Osteocyte (in vitro differentiated cells): ENCODE results near the gene MAGEA6. TPM values are rescaled to one million over a fixed set of nuclear protein-coding genes. Genes with fewer than 3 reads are reported as not detected.
"Not testable (repeated sequence)": the region's sequence is repeated elsewhere in the genome, so short reads cannot be mapped to it uniquely, and the experiment has no call there.

Source experiments
- DNase-seq: peaks from one replicate; pipeline ENCODE4 v3.0.0; 2021; ENCODE audit warnings: mixed read lengths; ENCODE audit not compliant: unreplicated experiment; ENCODE audit errors: extremely low spot score
- H3K27ac Mint-ChIP-seq: one replicate; pipeline ENCODE4 v1.8.0; 2021; ENCODE audit warnings: mild to moderate bottlenecking, mixed read lengths; ENCODE audit not compliant: unreplicated experiment
- H3K27me3 Mint-ChIP-seq: one replicate; pipeline ENCODE4 v1.8.0; 2021; ENCODE audit warnings: mixed read lengths; ENCODE audit not compliant: unreplicated experiment
- H3K36me3 Mint-ChIP-seq: one replicate; pipeline ENCODE4 v1.8.0; 2021; ENCODE audit warnings: mixed read lengths; ENCODE audit not compliant: unreplicated experiment
- H3K4me1 Mint-ChIP-seq: one replicate; pipeline ENCODE4 v1.8.0; 2021; ENCODE audit warnings: mixed read lengths; ENCODE audit not compliant: unreplicated experiment
- H3K4me3 Mint-ChIP-seq: one replicate; pipeline ENCODE4 v1.8.0; 2021; ENCODE audit warnings: mild to moderate bottlenecking, moderate library complexity, mixed read lengths; ENCODE audit not compliant: unreplicated experiment
- H3K9me3 Mint-ChIP-seq: one replicate; pipeline ENCODE4 v1.8.0; 2021; ENCODE audit warnings: mixed read lengths; ENCODE audit not compliant: unreplicated experiment
- CTCF ChIP-seq: fragments of 200-600 bp; sonication (generic); IDR thresholded peaks from 2 replicates; pipeline ENCODE4 v1.5.0; 2021; ENCODE audit warnings: antibody characterized with exemption, mild to moderate bottlenecking, moderate library complexity
- total RNA-seq: library from RNA; stranded (reverse); gene quantifications from 2 replicates; pipeline ENCODE4 v1.2.1, GENCODE V29; 2021

Gene MAGEA6
- total RNA-seq, 1 donor from 2014 or later: not detected

GRCh38 chrX:152754871-152755270 lies 14.6 kb downstream of the MAGEA6 start:
- H3K9me3 Mint-ChIP-seq, H3K36me3 Mint-ChIP-seq, H3K4me1 Mint-ChIP-seq, DNase-seq, H3K27ac Mint-ChIP-seq, H3K27me3 Mint-ChIP-seq, H3K4me3 Mint-ChIP-seq: not testable (repeated sequence)

GRCh38 chrX:152753686-152754650 lies 15.5 kb downstream of the MAGEA6 start, which contains the start of gene MAGEA2:
Gene MAGEA2, minus strand, starts transcription at chrX:152753842. Its CDS starts 2,479 bp downstream, at chrX:152751363.
- H3K36me3 Mint-ChIP-seq, H3K4me1 Mint-ChIP-seq, H3K27me3 Mint-ChIP-seq, H3K4me3 Mint-ChIP-seq, H3K27ac Mint-ChIP-seq, DNase-seq, H3K9me3 Mint-ChIP-seq: not testable (repeated sequence)

GRCh38 chrX:152738560-152738959 lies 30.9 kb downstream of the MAGEA6 start:
- Mint-ChIP-seq H3K27me3 (no peaks in the 10 kb centered on the region), H3K4me1 (no peaks in the 10 kb centered on the region), H3K9me3 (no peaks in the 10 kb centered on the region), H3K36me3 (no peaks in the 10 kb centered on the region), H3K4me3 (no peak overlapping the region), H3K27ac (no peak overlapping the region)
- no peak for DNase-seq
- TF ChIP-seq CTCF: no peak

GRCh38 chrX:152736528-152736927 lies 33.0 kb downstream of the MAGEA6 start:
- H3K4me3 Mint-ChIP-seq, H3K9me3 Mint-ChIP-seq, H3K4me1 Mint-ChIP-seq, H3K27ac Mint-ChIP-seq, H3K36me3 Mint-ChIP-seq, H3K27me3 Mint-ChIP-seq: not testable (repeated sequence)
- DNase-seq: peak; percentile 73

GRCh38 chrX:152735860-152736511 lies 33.5 kb downstream of the MAGEA6 start:
- Mint-ChIP-seq H3K36me3 (no peaks in the 10 kb centered on the region), H3K27ac (no peak overlapping the region), H3K4me1 (no peaks in the 10 kb centered on the region), H3K9me3 (peaks cover 3% of the 10 kb centered on the region), H3K4me3 (no peak overlapping the region), H3K27me3 (no peaks in the 10 kb centered on the region)
- no peak for TF ChIP-seq CTCF
- DNase-seq: peak; percentile 64

- DNase-seq: peak; percentile 64
- TF ChIP-seq CTCF: no peak
Measured at GRCh38 chrX:152735101-152735500, 34.4 kb downstream of the MAGEA6 start.

GRCh38 chrX:152734143-152734858 lies 35.2 kb downstream of the MAGEA6 start:
- DNase-seq: peak; percentile 75
- peaks cover 10% of the 10 kb centered on the region for H3K9me3 Mint-ChIP-seq
- H3K27ac Mint-ChIP-seq, H3K36me3 Mint-ChIP-seq, H3K27me3 Mint-ChIP-seq, H3K4me3 Mint-ChIP-seq, H3K4me1 Mint-ChIP-seq: not testable (repeated sequence)

More at GRCh38 chrX:152735101-152735500, 34.4 kb downstream of the MAGEA6 start:
- peaks cover 8% of the 10 kb centered on the region for H3K9me3 Mint-ChIP-seq
- H3K36me3 Mint-ChIP-seq: no peaks in the 10 kb centered on the region
- H3K27me3 Mint-ChIP-seq: no peaks in the 10 kb centered on the region
- H3K27ac Mint-ChIP-seq: no peak overlapping the region
- H3K4me1 Mint-ChIP-seq: no peaks in the 10 kb centered on the region
- H3K4me3 Mint-ChIP-seq: no peak overlapping the region
